K562 (cell line): Measurements from ENCODE around the gene BEST1. TPM values are rescaled to one million over a fixed set of nuclear protein-coding genes. Genes with fewer than 3 reads are reported as not detected.

ENCODE experiments used
- ATF1 ChIP-seq, 2 experiments: fragments of 450-650 bp in 1 of 2; IDR thresholded peaks; 2 replicates each; pipeline ENCODE4 v1.6.1; 2016; ENCODE audit warnings: missing compliant biosample characterization in 1 of 2, missing genetic modification characterization in 1 of 2
- BDP1 ChIP-seq: IDR thresholded peaks from 3 replicates; pipeline ENCODE4 v1.6.1; 2011; ENCODE audit not compliant: insufficient read length, insufficient read depth
- CBFA2T2 ChIP-seq: fragments of 450-650 bp; conservative IDR thresholded peaks from 2 replicates; pipeline ENCODE4 v1.6.1; 2017; ENCODE audit warnings: mild to moderate bottlenecking
- CBX5 ChIP-seq: IDR thresholded peaks from 2 replicates; pipeline ENCODE4 v1.6.1; 2014; ENCODE audit warnings: low read depth, borderline replicate concordance
- FOXJ3 ChIP-seq: sonication (generic); formaldehyde crosslinking; IDR thresholded peaks from 2 replicates; pipeline ENCODE4 v1.4.0; 2020; ENCODE audit warnings: mild to moderate bottlenecking, missing genetic modification reagents
- HDAC2 ChIP-seq: fragments of 450-650 bp; IDR thresholded peaks from 2 replicates; pipeline ENCODE4 v1.6.1; 2016; ENCODE audit warnings: mild to moderate bottlenecking
- ID3 ChIP-seq, 2 experiments: fragments of 250-450 bp in 1 of 2; fragments of 450-650 bp in 1 of 2; sonication (Bioruptor Pico) in 1 of 2; IDR thresholded peaks; 2 replicates each; pipeline versions ENCODE4 v1.6.1 to v1.8.0; 2016 to 2021; ENCODE audit warnings: mild to moderate bottlenecking in 2 of 2, moderate library complexity in 2 of 2, missing compliant biosample characterization in 1 of 2, missing genetic modification characterization in 1 of 2
- KLF13 ChIP-seq: fragments of 450-650 bp; IDR thresholded peaks from 2 replicates; pipeline ENCODE4 v1.6.1; 2016; ENCODE audit warnings: missing genetic modification characterization, low read depth, mild to moderate bottlenecking, missing compliant biosample characterization, moderate library complexity, borderline replicate concordance
- MECOM ChIP-seq: fragments of 250-450 bp; sonication (Bioruptor Pico); IDR thresholded peaks from 2 replicates; pipeline ENCODE4 v1.8.0; 2022; ENCODE audit warnings: inconsistent platforms
- MIER1 ChIP-seq: fragments of 450-650 bp; IDR thresholded peaks from 2 replicates; pipeline ENCODE4 v1.6.1; 2016; ENCODE audit warnings: antibody characterized with exemption, mild to moderate bottlenecking, low read depth
- RB1 ChIP-seq: fragments of 450-650 bp; IDR thresholded peaks from 2 replicates; pipeline ENCODE4 v1.6.1; 2017; ENCODE audit warnings: low read depth, mild to moderate bottlenecking
- RBBP5 ChIP-seq: fragments of 200-600 bp; sonication (generic); IDR thresholded peaks from 2 replicates; pipeline ENCODE4 v1.6.1; 2012; ENCODE audit warnings: borderline replicate concordance, mild to moderate bottlenecking, low read length, control low read depth, inconsistent platforms; ENCODE audit not compliant: insufficient read depth, poor library complexity, severe bottlenecking
- STAT6 ChIP-seq: sonication (generic); formaldehyde crosslinking; IDR thresholded peaks from 2 replicates; pipeline ENCODE4 v1.8.1; 2023; ENCODE audit warnings: mild to moderate bottlenecking, missing genetic modification reagents
- TCF7L2 ChIP-seq: fragments of 150-350 bp; IDR thresholded peaks from 2 replicates; pipeline ENCODE4 v1.6.1; 2016; ENCODE audit warnings: low read depth, mild to moderate bottlenecking, low read length, moderate library complexity
- TOE1 ChIP-seq, 2 experiments: fragments of 450-650 bp in 1 of 2; sonication (generic) in 1 of 2; formaldehyde crosslinking in 1 of 2; IDR thresholded peaks; 2 replicates each; pipeline versions ENCODE4 v1.7.1 to v1.8.0; 2016 to 2022; ENCODE audit warnings: borderline replicate concordance in 2 of 2, mild to moderate bottlenecking in 2 of 2, antibody characterized with exemption in 1 of 2, inconsistent platforms in 1 of 2, low read depth in 1 of 2, missing genetic modification reagents in 1 of 2, moderate library complexity in 1 of 2
- TRIM25 ChIP-seq: fragments of 450-650 bp; IDR thresholded peaks from 2 replicates; pipeline ENCODE4 v1.7.0; 2016; ENCODE audit warnings: borderline replicate concordance
- ZC3H11A ChIP-seq: IDR thresholded peaks from 2 replicates; pipeline ENCODE4 v1.6.1; 2012; ENCODE audit warnings: low read depth, low read length, improper control_type of control experiment
- ZNF583 ChIP-seq: fragments of 250-450 bp; sonication (Bioruptor Pico); IDR thresholded peaks from 2 replicates; pipeline ENCODE4 v1.4.0; 2020
- polyA plus RNA-seq, 8 experiments: library from polyadenylated mRNA; depleted of rRNA in 4 of 8; stranded (reverse) in 5 of 8; unstranded in 3 of 8; fragments of >200 nt; fragmentation: Nextera tagmentation in 2 of 8; fragmentation: Illumina TruSeq in 1 of 8; extraction: Ambion mirVana in 2 of 8; extraction: Trizol in 1 of 8; gene quantifications; 2 replicates each; pipeline versions ENCODE4 v1.2.1 to v1.2.3, GENCODE V29; 2011 to 2014; ENCODE audit warnings: inconsistent platforms in 1 of 8, missing spikeins in 1 of 8
- total RNA-seq, 7 experiments: library from RNA; depleted of rRNA in 6 of 7; stranded (reverse); fragments of >200 nt in 6 of 7; fragmentation: Illumina TruSeq in 2 of 7; extraction: Trizol in 2 of 7; gene quantifications; 2 replicates each; pipeline versions ENCODE4 v1.2.1 to v1.2.3, GENCODE V29; 2011 to 2021; ENCODE audit warnings: low replicate concordance in 1 of 7
- TF ChIP-seq, protein P1 (sequence below): sonication (generic); formaldehyde crosslinking; IDR thresholded peaks from 2 replicates; pipeline ENCODE4 v1.8.0; 2022; ENCODE audit warnings: mild to moderate bottlenecking, missing genetic modification reagents
- TF ChIP-seq, protein P2 (sequence below): sonication (generic); IDR thresholded peaks from 2 replicates; pipeline ENCODE4 v1.6.1; 2016

The BEST1 gene
- total and polyA plus RNA-seq, 9 of the 15 experiments (the other 6 are each of a cell fraction or from before 2014, with no cell fraction given): 0.07 to 1.3 (median 0.40) TPM

GRCh38 chr11:61967116-61967923 is 17.2 kb downstream of the BEST1 start, which contains the start of gene FTH1 (continued):
- TF ChIP-seq TRIM25 (no peak), FOXJ3 (CRISPR knock-in tag) (no peak), KLF13 (tag) (0 out of 2 replicates have a peak, but pooled peaks have one; percentile 35), ZC3H11A (no peak), CBFA2T2 (no peak), TCF7L2 (no peak), ZNF583 (CRISPR knock-in tag) (no peak), TOE1 (IDR thresholded peaks at IDR 0.05; ENCODE audit: borderline replicate concordance) (no peak), TOE1 (CRISPR knock-in tag; IDR thresholded peaks at IDR 0.05; ENCODE audit: borderline replicate concordance, low read depth) (peak; percentile 93; the same call in 1 of the 2 replicates), MIER1 (no peak), ATF1 (CRISPR knock-in tag; IDR thresholded peaks at IDR 0.05) (no peak; the same call in 1 of the 2 replicates), ATF1 (tag; IDR thresholded peaks at IDR 0.05) (peak; percentile 84), HDAC2 (no peak), STAT6 (peak; percentile 39; the same call in 1 of the 2 replicates), RBBP5 (no peak), RB1 (peak; percentile 87), BDP1 (no peak), ID3 (CRISPR knock-in tag; IDR thresholded peaks at IDR 0.05) (no peak), ID3 (tag; IDR thresholded peaks at IDR 0.05) (no peak), MECOM (CRISPR knock-in tag) (no peak), CBX5 (no peak)
- TF ChIP-seq, protein P1, sequence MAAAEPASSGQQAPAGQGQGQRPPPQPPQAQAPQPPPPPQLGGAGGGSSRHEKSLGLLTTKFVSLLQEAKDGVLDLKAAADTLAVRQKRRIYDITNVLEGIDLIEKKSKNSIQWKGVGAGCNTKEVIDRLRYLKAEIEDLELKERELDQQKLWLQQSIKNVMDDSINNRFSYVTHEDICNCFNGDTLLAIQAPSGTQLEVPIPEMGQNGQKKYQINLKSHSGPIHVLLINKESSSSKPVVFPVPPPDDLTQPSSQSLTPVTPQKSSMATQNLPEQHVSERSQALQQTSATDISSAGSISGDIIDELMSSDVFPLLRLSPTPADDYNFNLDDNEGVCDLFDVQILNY (CRISPR knock-in tag): peak; percentile 93
- TF ChIP-seq, protein P2, sequence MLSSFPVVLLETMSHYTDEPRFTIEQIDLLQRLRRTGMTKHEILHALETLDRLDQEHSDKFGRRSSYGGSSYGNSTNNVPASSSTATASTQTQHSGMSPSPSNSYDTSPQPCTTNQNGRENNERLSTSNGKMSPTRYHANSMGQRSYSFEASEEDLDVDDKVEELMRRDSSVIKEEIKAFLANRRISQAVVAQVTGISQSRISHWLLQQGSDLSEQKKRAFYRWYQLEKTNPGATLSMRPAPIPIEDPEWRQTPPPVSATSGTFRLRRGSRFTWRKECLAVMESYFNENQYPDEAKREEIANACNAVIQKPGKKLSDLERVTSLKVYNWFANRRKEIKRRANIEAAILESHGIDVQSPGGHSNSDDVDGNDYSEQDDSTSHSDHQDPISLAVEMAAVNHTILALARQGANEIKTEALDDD: no peak
